Lower lobe of right lung (tissue), 2 donors: ENCODE data around the gene CFAP20DC. TPM values are rescaled to one million over a fixed set of nuclear protein-coding genes. Genes with fewer than 3 reads are reported as not detected.
"Not testable (repeated sequence)": the region's sequence is repeated elsewhere in the genome, so short reads cannot be mapped to it uniquely, and the experiment has no call there.

Source experiments
- ATAC-seq, 2 donors: fragments of 200-7000 bp; cut with Tn5 transposase; one replicate each; pipeline ENCODE4 v1.9.1; 2020 to 2022; ENCODE audit warnings: mild to moderate bottlenecking in 2 of 2, moderate library complexity in 2 of 2
- DNase-seq: peaks from one replicate; pipeline ENCODE4 v3.0.0-alpha.2; 2020
- H3K27ac ChIP-seq: fragments of 200-600 bp; one replicate; pipeline ENCODE4 v1.8.0; 2022
- H3K27me3 ChIP-seq: fragments of 200-600 bp; one replicate; pipeline ENCODE4 v1.8.0; 2022; ENCODE audit warnings: low read depth
- H3K36me3 ChIP-seq: fragments of 200-600 bp; one replicate; pipeline ENCODE4 v1.8.0; 2022; ENCODE audit warnings: mild to moderate bottlenecking
- H3K4me1 ChIP-seq: fragments of 200-600 bp; one replicate; pipeline ENCODE4 v1.8.0; 2022
- H3K4me3 ChIP-seq: fragments of 200-600 bp; one replicate; pipeline ENCODE4 v1.8.0; 2022; ENCODE audit warnings: mild to moderate bottlenecking
- H3K9me3 ChIP-seq: fragments of 200-600 bp; one replicate; pipeline ENCODE4 v1.8.0; 2022
- CTCF ChIP-seq: fragments of 200-600 bp; IDR thresholded peaks from one replicate; pipeline ENCODE4 v1.8.0; 2022; ENCODE audit warnings: antibody characterized with exemption, mild to moderate bottlenecking
- intact Hi-C: fragments of 100-400 bp; cut with DNase I; formaldehyde crosslinking; loops from one replicate; pipeline ENCODE4 v1.11.0; 2022
- total RNA-seq: library from RNA; stranded (reverse); fragmentation: NEBNext Ultra II Directional; extraction: Animal tissue kit (Norgen Biotek cat#: 25700); gene quantifications from one replicate; pipeline ENCODE4 v1.2.1, GENCODE V29; 2021
- donor health status: DM: no; HTN: yes; CAD: no; lungs with severe emphysema.

CFAP20DC gene
- total RNA-seq, 1 donor from 2014 or later, result 0.71 TPM

DNA sequence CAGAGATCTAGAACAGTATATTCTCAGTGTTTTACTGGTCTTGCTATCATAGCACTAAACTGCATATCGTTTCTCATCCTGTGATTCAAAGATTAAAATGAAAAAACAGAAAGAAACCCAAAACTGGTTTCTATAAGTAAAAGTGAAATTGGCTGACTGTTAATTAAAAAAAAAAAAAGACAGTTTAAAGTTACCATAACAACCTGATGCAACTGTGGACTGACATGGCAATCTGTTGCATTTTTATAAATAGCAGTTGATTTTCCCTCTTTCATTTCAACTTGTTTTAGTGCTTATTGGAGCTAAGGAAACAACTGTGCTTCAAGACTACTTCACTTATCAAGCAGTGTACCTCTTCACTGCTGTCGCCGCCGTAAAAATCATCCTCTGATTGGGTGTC, 186.6 kb downstream of the CFAP20DC start:
- intact Hi-C loops, result no loop called here

DNA sequence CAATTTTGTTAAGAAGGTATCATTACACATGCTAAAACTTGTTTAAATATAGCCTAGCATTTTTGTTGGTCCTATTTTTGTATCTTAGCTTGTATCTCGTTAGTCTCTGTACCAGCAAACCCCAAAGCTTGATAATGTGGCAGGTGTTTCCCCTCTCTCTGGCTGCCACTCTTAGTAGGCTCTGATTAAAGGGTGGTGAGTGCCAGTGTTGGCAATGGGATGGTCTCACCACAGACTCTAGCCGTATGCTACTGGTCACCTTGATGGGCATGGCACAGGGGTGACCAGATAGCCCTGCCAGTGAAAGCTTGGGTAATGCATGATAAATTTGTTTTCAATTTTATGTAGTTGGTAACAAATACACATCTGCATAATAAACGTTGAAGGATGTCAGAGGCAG, 188.3 kb downstream of the CFAP20DC start:
- TF ChIP-seq CTCF, result no peak
- no peak overlapping the region for H3K4me3 ChIP-seq
- intact Hi-C loops, result no loop called here

More for the DNA sequence above, 186.6 kb downstream of the CFAP20DC start:
- Histone ChIP-seq H3K27ac (no peak overlapping the region), H3K4me3 (no peak overlapping the region), H3K36me3 (no peaks in the 10 kb centered on the region), H3K27me3 (no peaks in the 10 kb centered on the region), H3K4me1 (no peaks in the 10 kb centered on the region), H3K9me3 (no peaks in the 10 kb centered on the region)
- ATAC-seq, result no peak
- no peak for TF ChIP-seq CTCF
- no peak for DNase-seq

GRCh38 chr3:58858126-58858525, 191.7 kb downstream of the CFAP20DC start:
- Histone ChIP-seq H3K9me3 (no peaks in the 10 kb centered on the region), H3K27me3 (no peaks in the 10 kb centered on the region), H3K4me1 (no peaks in the 10 kb centered on the region), H3K27ac (no peak overlapping the region), H3K36me3 (no peaks in the 10 kb centered on the region), H3K4me3 (no peak overlapping the region)
- DNase-seq (no peak), ATAC-seq (no peak)
- intact Hi-C loops, result no loop called here
- TF ChIP-seq CTCF, result no peak

More for the DNA sequence above, 188.3 kb downstream of the CFAP20DC start:
- no peaks in the 10 kb centered on the region for H3K9me3 ChIP-seq
- H3K4me1 ChIP-seq, result no peaks in the 10 kb centered on the region
- DNase-seq (no peak), ATAC-seq (no peak)
- H3K27me3 ChIP-seq, result no peaks in the 10 kb centered on the region
- H3K27ac ChIP-seq, result no peak overlapping the region
- H3K36me3 ChIP-seq, result no peaks in the 10 kb centered on the region

GRCh38 chr3:58857402-58857801, 192.4 kb downstream of the CFAP20DC start:
- Histone ChIP-seq H3K4me3 (no peak overlapping the region), H3K27ac (no peak overlapping the region), H3K4me1 (no peaks in the 10 kb centered on the region), H3K9me3 (no peaks in the 10 kb centered on the region), H3K36me3 (no peaks in the 10 kb centered on the region), H3K27me3 (no peaks in the 10 kb centered on the region)
- no peak for ATAC-seq
- no peak for TF ChIP-seq CTCF
- DNase-seq, result no peak
- intact Hi-C loops, result no loop called here

- no peak for ATAC-seq
- no peaks in the 10 kb centered on the region for H3K9me3 ChIP-seq
- intact Hi-C loops, result no loop called here
Observed at GRCh38 chr3:58848826-58849225, 201.0 kb downstream of the CFAP20DC start.

GRCh38 chr3:58842050-58842747, 207.6 kb downstream of the CFAP20DC start:
- H3K4me1 ChIP-seq, DNase-seq, H3K4me3 ChIP-seq, ATAC-seq, H3K36me3 ChIP-seq, H3K27ac ChIP-seq, intact Hi-C loops, H3K9me3 ChIP-seq, H3K27me3 ChIP-seq: not testable (repeated sequence)

More at GRCh38 chr3:58848826-58849225, 201.0 kb downstream of the CFAP20DC start:
- TF ChIP-seq CTCF, result no peak
- Histone ChIP-seq H3K4me1 (no peaks in the 10 kb centered on the region), H3K36me3 (no peaks in the 10 kb centered on the region), H3K27ac (no peak overlapping the region), H3K27me3 (no peaks in the 10 kb centered on the region), H3K4me3 (no peak overlapping the region)
- no peak for DNase-seq
